Smooth muscle cell (in vitro differentiated cells): ENCODE data around the gene DERA. TPM values are rescaled to one million over a fixed set of nuclear protein-coding genes. Genes with fewer than 3 reads are reported as not detected.

ENCODE experiments used
- DNase-seq: peaks from one replicate; lab custom pipeline; 2025; ENCODE audit not compliant: unreplicated experiment; lab: John Stamatoyannopoulos, UW
- H2AFZ ChIP-seq: fragments of 200-600 bp; sonication (generic); 2 replicates; pipeline ENCODE4 v1.6.0; 2016; ENCODE audit warnings: antibody characterized with exemption, low read depth, mild to moderate bottlenecking
- H3F3A ChIP-seq: fragments of 200-600 bp; sonication (generic); 2 replicates; pipeline ENCODE4 v1.6.0; 2017; ENCODE audit warnings: antibody characterized with exemption, low read depth
- H3K27ac ChIP-seq: fragments of 200-600 bp; sonication (generic); 2 replicates; pipeline ENCODE4 v1.5.1; 2016; ENCODE audit warnings: low read depth, mild to moderate bottlenecking
- H3K27me3 ChIP-seq: fragments of 200-600 bp; sonication (generic); 2 replicates; pipeline ENCODE4 v1.6.1; 2016; ENCODE audit warnings: low read depth, mild to moderate bottlenecking
- H3K36me3 ChIP-seq: fragments of 200-600 bp; sonication (generic); 2 replicates; pipeline ENCODE4 v1.5.1; 2016; ENCODE audit warnings: low read depth
- H3K4me1 ChIP-seq: fragments of 200-600 bp; sonication (generic); 2 replicates; pipeline ENCODE4 v1.5.1; 2016; ENCODE audit warnings: low read depth
- H3K4me2 ChIP-seq: fragments of 200-600 bp; sonication (generic); 2 replicates; pipeline ENCODE4 v1.6.0; 2016; ENCODE audit warnings: mild to moderate bottlenecking
- H3K4me3 ChIP-seq: fragments of 200-600 bp; sonication (generic); 2 replicates; pipeline ENCODE4 v1.5.1; 2016; ENCODE audit warnings: mild to moderate bottlenecking
- H3K79me2 ChIP-seq: fragments of 200-600 bp; sonication (generic); 2 replicates; pipeline ENCODE4 v1.6.0; 2016; ENCODE audit warnings: low read depth, mild to moderate bottlenecking
- H3K9ac ChIP-seq: fragments of 200-600 bp; sonication (generic); 2 replicates; pipeline ENCODE4 v1.6.0; 2016; ENCODE audit warnings: low read depth
- H3K9me3 ChIP-seq: fragments of 200-600 bp; sonication (generic); replicated peaks from 2 replicates; pipeline ENCODE4 v1.5.1; 2016; ENCODE audit warnings: low read depth
- H4K20me1 ChIP-seq: fragments of 200-600 bp; sonication (generic); 2 replicates; pipeline ENCODE4 v1.6.0; 2016; ENCODE audit warnings: low read depth
- CTCF ChIP-seq: fragments of 200-600 bp; sonication (generic); IDR thresholded peaks from 2 replicates; pipeline ENCODE4 v1.5.1; 2017; ENCODE audit warnings: borderline replicate concordance, mild to moderate bottlenecking, antibody characterized with exemption; ENCODE audit not compliant: insufficient read depth, poor library complexity, severe bottlenecking
- WGBS: methylation state at CpG from one replicate; pipeline ENCODE4 v1.1.7; 2016; ENCODE audit warnings: low lambda C conversion rate; 5-methylcytosine and 5-hydroxymethylcytosine counted together
- polyA plus RNA-seq: library from polyadenylated mRNA; unstranded; fragments of >200 nt; fragmentation: Nextera tagmentation; extraction: Ambion mirVana; gene quantifications from 2 replicates; pipeline ENCODE4 v1.2.1, GENCODE V29; 2016
- total RNA-seq: library from RNA; depleted of rRNA; stranded (reverse); fragments of >200 nt; gene quantifications from 2 replicates; pipeline ENCODE4 v1.2.3, GENCODE V29; 2014

Gene DERA
- total RNA-seq (22.4 and 35.1 TPM in 2 replicates), polyA plus RNA-seq (23.3 and 29.4 TPM in 2 replicates)

- peak; percentile 33 for DNase-seq
- WGBS: under 1% methylated on average over 49 of the region's 59 CpGs
- no peak for TF ChIP-seq CTCF
Measured at GRCh38 chr12:15910864-15911721, at the start of gene DERA. TSS of gene DERA (plus strand) at chr12:15911332. CDS start at chr12:15911384, 52 bp downstream.

GRCh38 chr12:15861404-15861803 lies 49.7 kb upstream of the DERA start:
- H3K9ac ChIP-seq: no peak overlapping the region
- no peak for TF ChIP-seq CTCF
- H3K27ac ChIP-seq: no peak overlapping the region
- no peak overlapping the region for H3K4me3 ChIP-seq
- H3F3A ChIP-seq: no peaks in the 10 kb centered on the region
- 78% methylated on average over 1 of the region's 1 CpG for WGBS
- H2AFZ ChIP-seq: no peak overlapping the region
- peaks cover 5% of the 10 kb centered on the region for H3K4me1 ChIP-seq
- H3K9me3 ChIP-seq: no peaks in the 10 kb centered on the region
- H3K4me2 ChIP-seq: no peak overlapping the region
- no peak for DNase-seq
- H4K20me1 ChIP-seq: no peaks in the 10 kb centered on the region
- H3K79me2 ChIP-seq: no peaks in the 10 kb centered on the region
- no peaks in the 10 kb centered on the region for H3K27me3 ChIP-seq
- no peaks in the 10 kb centered on the region for H3K36me3 ChIP-seq

More at GRCh38 chr12:15910864-15911721, at the start of gene DERA:
- peak within 1 kb of the TSS; percentile 82 for H3K9ac ChIP-seq
- H3K79me2 ChIP-seq: peaks cover 14% of the 10 kb centered on the region
- H3K9me3 ChIP-seq: no peaks in the 10 kb centered on the region
- H2AFZ ChIP-seq: peak within 1 kb of the TSS; percentile 85
- peaks cover 19% of the 10 kb centered on the region for H3K4me1 ChIP-seq
- H3K36me3 ChIP-seq: no peaks in the 10 kb centered on the region
- no peaks in the 10 kb centered on the region for H4K20me1 ChIP-seq
- peak within 1 kb of the TSS; percentile 79 for H3K27ac ChIP-seq
- peaks cover 28% of the 10 kb centered on the region for H3F3A ChIP-seq
- H3K4me3 ChIP-seq: peak within 1 kb of the TSS; percentile 96
- H3K4me2 ChIP-seq: peak within 1 kb of the TSS; percentile 99
- H3K27me3 ChIP-seq: no peaks in the 10 kb centered on the region

- TF ChIP-seq CTCF: no peak
- Histone ChIP-seq H3K4me1 (peaks cover 5% of the 10 kb centered on the region), H3F3A (no peaks in the 10 kb centered on the region), H4K20me1 (no peaks in the 10 kb centered on the region), H3K4me2 (no peak overlapping the region), H3K36me3 (no peaks in the 10 kb centered on the region), H3K79me2 (no peaks in the 10 kb centered on the region), H3K27me3 (no peaks in the 10 kb centered on the region), H2AFZ (no peak overlapping the region), H3K27ac (peak overlapping the region; percentile 9), H3K9ac (no peak overlapping the region), H3K4me3 (no peak overlapping the region), H3K9me3 (no peaks in the 10 kb centered on the region)
- no peak for DNase-seq
- WGBS: 93% methylated on average over 1 of the region's 1 CpG
Measured at GRCh38 chr12:15862840-15863239, 48.3 kb upstream of the DERA start.
